Calu3 (cell line): ENCODE data around the gene CA14. TPM values are rescaled to one million over a fixed set of nuclear protein-coding genes. Genes with fewer than 3 reads are reported as not detected.

Experiments used
- BruUV-seq: library from RNA; stranded (reverse); fragments of 400-500 nt; replicated peaks from 2 replicates; lab custom pipeline; 2021; lab: Mats Ljungman, UMichigan
- CTCF ChIA-PET: fragments of 300-600 bp; sonication (Branson Sonifier 250); formaldehyde crosslinking; loops from one replicate; lab custom pipeline; 2022; ENCODE audit warnings: antibody characterized with exemption; lab: Charles Lee
- DNase-seq: peaks from one replicate; pipeline ENCODE4 v3.0.0; 2022
- H3K27ac Mint-ChIP-seq: one replicate; pipeline ENCODE4 v1.8.0; 2022; ENCODE audit warnings: mixed read lengths; ENCODE audit not compliant: unreplicated experiment
- H3K27me3 Mint-ChIP-seq: one replicate; pipeline ENCODE4 v1.8.0; 2022; ENCODE audit warnings: mixed read lengths; ENCODE audit not compliant: unreplicated experiment
- H3K36me3 Mint-ChIP-seq: one replicate; pipeline ENCODE4 v1.8.0; 2022; ENCODE audit warnings: mild to moderate bottlenecking, moderate library complexity, mixed read lengths; ENCODE audit not compliant: insufficient read depth, unreplicated experiment
- H3K4me1 Mint-ChIP-seq: one replicate; pipeline ENCODE4 v1.8.0; 2022; ENCODE audit warnings: mild to moderate bottlenecking, low read depth, mixed read lengths; ENCODE audit not compliant: unreplicated experiment
- H3K4me3 Mint-ChIP-seq: one replicate; pipeline ENCODE4 v1.8.0; 2022; ENCODE audit warnings: mild to moderate bottlenecking, low read depth, moderate library complexity, mixed read lengths; ENCODE audit not compliant: unreplicated experiment
- H3K9me3 Mint-ChIP-seq: one replicate; pipeline ENCODE4 v1.8.0; 2022; ENCODE audit warnings: low read depth, mixed read lengths; ENCODE audit not compliant: unreplicated experiment
- intact Hi-C: fragments of 100-400 bp; cut with micrococcal nuclease; formaldehyde crosslinking; loops from one replicate; pipeline ENCODE4 v1.10.0; 2022; ENCODE audit not compliant: unreplicated experiment
- total RNA-seq: library from RNA; stranded (reverse); gene quantifications from 2 replicates; pipeline ENCODE4 v1.2.3, GENCODE V29; 2022
- TF ChIP-seq, protein P1 (sequence below): fragments of 200-600 bp; IDR thresholded peaks from one replicate; pipeline ENCODE4 v1.8.0; 2022; ENCODE audit warnings: antibody characterized with exemption; ENCODE audit not compliant: unreplicated experiment

Gene CA14
- total RNA-seq, 1 experiment from 2014 or later = 1.0 TPM

DNA sequence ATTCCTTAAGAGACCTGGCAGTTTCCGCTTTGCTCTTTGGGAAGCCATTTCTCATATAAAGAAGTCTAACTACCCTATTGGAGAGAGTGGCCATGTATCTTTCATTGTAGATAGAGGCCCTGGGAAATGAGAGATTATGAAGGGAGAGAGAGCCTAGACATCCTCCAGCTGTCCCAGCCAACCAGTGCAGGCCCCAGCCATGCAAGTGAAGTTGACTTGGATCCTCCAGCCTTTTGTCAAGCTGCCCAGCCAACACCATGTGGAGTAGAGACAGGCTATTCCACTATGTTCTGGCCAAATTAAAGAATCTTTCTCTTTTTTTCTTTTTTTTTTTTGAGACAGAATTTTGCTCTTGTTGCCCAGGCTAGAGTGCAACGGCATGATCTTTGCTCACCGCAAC, 14.6 kb upstream of the CA14 start:
- Mint-ChIP-seq H3K27me3 (no peaks in the 10 kb centered on the region), H3K27ac (no peak overlapping the region), H3K4me3 (no peak overlapping the region), H3K36me3 (no peaks in the 10 kb centered on the region), H3K9me3 (no peaks in the 10 kb centered on the region), H3K4me1 (no peaks in the 10 kb centered on the region)
- TF ChIP-seq, protein P1, sequence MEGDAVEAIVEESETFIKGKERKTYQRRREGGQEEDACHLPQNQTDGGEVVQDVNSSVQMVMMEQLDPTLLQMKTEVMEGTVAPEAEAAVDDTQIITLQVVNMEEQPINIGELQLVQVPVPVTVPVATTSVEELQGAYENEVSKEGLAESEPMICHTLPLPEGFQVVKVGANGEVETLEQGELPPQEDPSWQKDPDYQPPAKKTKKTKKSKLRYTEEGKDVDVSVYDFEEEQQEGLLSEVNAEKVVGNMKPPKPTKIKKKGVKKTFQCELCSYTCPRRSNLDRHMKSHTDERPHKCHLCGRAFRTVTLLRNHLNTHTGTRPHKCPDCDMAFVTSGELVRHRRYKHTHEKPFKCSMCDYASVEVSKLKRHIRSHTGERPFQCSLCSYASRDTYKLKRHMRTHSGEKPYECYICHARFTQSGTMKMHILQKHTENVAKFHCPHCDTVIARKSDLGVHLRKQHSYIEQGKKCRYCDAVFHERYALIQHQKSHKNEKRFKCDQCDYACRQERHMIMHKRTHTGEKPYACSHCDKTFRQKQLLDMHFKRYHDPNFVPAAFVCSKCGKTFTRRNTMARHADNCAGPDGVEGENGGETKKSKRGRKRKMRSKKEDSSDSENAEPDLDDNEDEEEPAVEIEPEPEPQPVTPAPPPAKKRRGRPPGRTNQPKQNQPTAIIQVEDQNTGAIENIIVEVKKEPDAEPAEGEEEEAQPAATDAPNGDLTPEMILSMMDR = no peak
- CTCF ChIA-PET = no interaction called here
- intact Hi-C loops = no loop called here
- no peak for DNase-seq
- no TSS peak for BruUV-seq

DNA sequence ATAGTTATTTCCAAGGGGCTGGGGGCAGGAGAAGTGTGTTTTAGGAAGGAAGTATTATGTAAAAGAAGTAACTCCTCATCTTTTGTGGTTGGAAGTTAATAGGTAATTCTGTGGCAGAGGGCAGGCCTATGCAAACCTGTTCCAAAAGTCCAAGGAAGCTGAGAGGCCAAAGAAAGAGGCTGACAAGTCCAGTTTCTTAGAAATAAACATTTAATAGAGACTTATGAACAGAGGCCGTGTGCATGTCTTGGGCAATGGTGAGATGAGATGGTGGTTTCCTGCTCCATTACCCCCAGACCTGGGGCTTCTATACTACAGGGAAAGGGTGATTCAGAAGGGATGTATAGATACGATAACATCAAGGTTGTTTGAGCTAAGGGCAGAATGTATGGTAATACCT, 7.6 kb upstream of the CA14 start:
- Mint-ChIP-seq H3K36me3 (no peaks in the 10 kb centered on the region), H3K9me3 (no peaks in the 10 kb centered on the region), H3K4me1 (no peaks in the 10 kb centered on the region), H3K4me3 (no peak overlapping the region), H3K27ac (no peak overlapping the region), H3K27me3 (no peaks in the 10 kb centered on the region)
- no peak for DNase-seq
- BruUV-seq = no TSS peak
- intact Hi-C loops = loop anchor here (10.0 kb wide), 1 partner anchor 285 kb away; no protein-coding TSS in a partner anchor
- TF ChIP-seq, protein P1 = no peak
- CTCF ChIA-PET = interaction anchor here (0.6 kb wide), 1 partner anchor 114 kb away, joined by 3 read pairs; no protein-coding TSS in a partner anchor

DNA sequence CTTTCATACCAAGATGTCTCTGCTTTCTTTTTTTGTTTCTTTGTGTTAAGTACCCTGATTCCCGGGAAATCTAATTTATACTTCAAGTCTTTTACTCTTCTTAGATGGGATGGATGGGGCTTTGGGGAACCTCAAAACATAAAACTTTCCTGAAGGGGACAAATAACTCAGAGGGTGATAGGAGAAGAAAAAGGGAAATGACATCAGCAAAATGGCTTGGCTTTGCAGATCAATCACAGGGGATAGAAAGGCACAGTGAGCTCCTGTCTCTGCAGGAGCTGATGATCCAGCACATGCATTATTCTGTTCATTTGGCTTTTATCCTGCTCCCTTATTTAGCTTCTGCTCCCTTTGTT, 1.4 kb upstream of the CA14 start:
- H3K27me3 Mint-ChIP-seq = peaks cover 28% of the 10 kb centered on the region
- CTCF ChIA-PET = interaction anchor here (0.5 to 2.0 kb wide), 12 partner anchors 13 to 420 kb away, joined by 3 to 50 read pairs (median 4); partner anchors contain the start of genes APH1A, C1orf54, CIART and PRPF3
- no peak overlapping the region for H3K27ac Mint-ChIP-seq
- no peaks in the 10 kb centered on the region for H3K9me3 Mint-ChIP-seq
- H3K4me1 Mint-ChIP-seq = peaks cover 53% of the 10 kb centered on the region
- peak overlapping the region; percentile 36 for H3K4me3 Mint-ChIP-seq
- BruUV-seq = no TSS peak
- DNase-seq = no peak
- TF ChIP-seq, protein P1 = no peak
- intact Hi-C loops = loop anchor here (1.0 to 10.0 kb wide), 3 partner anchors 25 to 279 kb away; partner anchors contain the start of gene PRPF3
- H3K36me3 Mint-ChIP-seq = peaks cover 4% of the 10 kb centered on the region

DNA sequence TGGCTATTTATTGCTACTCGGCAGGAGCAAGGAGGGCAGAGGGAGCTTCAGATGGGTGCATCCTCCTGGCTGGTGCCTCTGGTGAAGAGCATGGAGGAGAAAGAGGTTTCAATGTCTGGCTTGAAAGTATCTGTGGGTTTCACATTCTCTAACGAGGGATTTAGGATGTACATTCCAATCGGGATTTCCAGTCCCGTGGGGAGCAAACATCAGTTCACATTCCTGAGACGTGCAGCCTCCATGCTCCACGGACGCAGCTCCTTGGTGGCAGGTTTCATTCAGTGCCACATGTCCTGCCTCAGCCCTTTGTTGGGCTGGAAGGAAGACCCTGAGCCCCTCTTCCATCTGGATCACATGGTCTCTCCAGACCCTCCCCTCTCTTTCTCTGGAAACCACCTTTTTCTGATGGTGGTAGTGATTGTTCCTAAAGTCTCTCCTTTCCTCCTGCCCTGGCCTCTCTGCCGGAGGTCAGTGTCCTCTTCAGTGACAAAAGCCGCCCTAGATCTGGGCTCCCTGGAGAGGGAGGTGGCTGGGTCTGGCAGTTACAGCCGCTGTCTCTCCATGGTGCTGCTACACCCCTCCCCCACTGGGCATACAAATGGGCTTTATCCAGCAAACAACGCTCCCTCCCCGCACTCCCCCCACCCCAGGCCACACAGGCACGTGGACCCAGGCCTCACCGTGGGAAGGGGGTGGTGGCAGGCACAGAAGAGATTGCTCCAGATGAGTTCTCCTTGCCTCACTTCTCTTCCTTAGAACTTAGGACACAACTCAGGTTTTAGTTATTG, 826 bp upstream of the CA14 start:
- H3K9me3 Mint-ChIP-seq = no peaks in the 10 kb centered on the region
- BruUV-seq = no TSS peak
- peaks cover 4% of the 10 kb centered on the region for H3K36me3 Mint-ChIP-seq
- intact Hi-C loops = loop anchor here (1.0 to 10.0 kb wide), 3 partner anchors 25 to 278 kb away; partner anchors contain the start of gene PRPF3
- CTCF ChIA-PET = interaction anchor here (0.5 to 2.0 kb wide), 10 partner anchors 12 to 420 kb away, joined by 3 to 50 read pairs (median 4); partner anchors contain the start of genes APH1A, C1orf54, CIART and PRPF3
- H3K27ac Mint-ChIP-seq = no peak overlapping the region
- peak overlapping the region; percentile 36 for H3K4me3 Mint-ChIP-seq
- H3K27me3 Mint-ChIP-seq = peaks cover 28% of the 10 kb centered on the region
- peaks cover 59% of the 10 kb centered on the region for H3K4me1 Mint-ChIP-seq
- TF ChIP-seq, protein P1 = no peak
- DNase-seq = no peak
